ENCODE results near the gene R3HDM4.
"Not testable (repeated sequence)": the region's sequence is repeated elsewhere in the genome, so short reads cannot be mapped to it uniquely, and the experiment has no call there.

Gene R3HDM4

DNA sequence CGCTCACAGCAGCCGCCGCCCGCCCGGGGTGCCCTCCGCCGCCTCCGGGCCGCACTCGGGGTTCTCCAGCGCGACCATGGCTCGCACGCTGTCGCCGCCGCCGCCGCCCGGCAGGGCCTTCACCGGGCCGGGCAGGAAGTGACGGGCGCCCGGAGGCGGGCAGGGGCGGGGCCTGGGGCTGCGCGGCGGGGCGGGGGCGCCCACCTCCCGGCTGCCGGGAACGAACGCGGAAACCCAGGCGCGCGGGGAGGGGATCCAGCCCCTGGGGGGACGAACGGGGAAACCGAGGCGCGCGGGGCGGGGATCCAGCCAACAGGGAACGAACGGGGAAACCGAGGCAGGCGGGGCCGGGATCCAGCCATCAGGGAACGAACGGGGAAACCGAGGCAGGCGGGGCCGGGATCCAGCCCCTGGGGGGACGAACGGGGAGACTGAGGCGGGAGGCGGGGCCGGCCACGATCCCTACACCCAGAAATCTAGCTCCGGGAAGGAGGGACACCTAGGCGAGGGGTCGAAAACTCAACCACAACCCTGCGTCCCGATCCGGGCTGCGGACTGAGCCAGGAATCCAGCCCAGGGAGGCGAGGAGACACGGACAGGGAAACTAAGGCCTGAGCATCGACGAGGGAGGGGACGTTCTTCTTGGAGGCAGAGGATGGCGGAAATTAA lies at the start of gene R3HDM4:
TSS of gene R3HDM4 (minus strand) at position 140 of the 669 bp plus-strand sequence. CDS start at position 78, 62 bp downstream.
- DNase-seq (ENCODE audit: low read depth): peak; percentile 68

DNA sequence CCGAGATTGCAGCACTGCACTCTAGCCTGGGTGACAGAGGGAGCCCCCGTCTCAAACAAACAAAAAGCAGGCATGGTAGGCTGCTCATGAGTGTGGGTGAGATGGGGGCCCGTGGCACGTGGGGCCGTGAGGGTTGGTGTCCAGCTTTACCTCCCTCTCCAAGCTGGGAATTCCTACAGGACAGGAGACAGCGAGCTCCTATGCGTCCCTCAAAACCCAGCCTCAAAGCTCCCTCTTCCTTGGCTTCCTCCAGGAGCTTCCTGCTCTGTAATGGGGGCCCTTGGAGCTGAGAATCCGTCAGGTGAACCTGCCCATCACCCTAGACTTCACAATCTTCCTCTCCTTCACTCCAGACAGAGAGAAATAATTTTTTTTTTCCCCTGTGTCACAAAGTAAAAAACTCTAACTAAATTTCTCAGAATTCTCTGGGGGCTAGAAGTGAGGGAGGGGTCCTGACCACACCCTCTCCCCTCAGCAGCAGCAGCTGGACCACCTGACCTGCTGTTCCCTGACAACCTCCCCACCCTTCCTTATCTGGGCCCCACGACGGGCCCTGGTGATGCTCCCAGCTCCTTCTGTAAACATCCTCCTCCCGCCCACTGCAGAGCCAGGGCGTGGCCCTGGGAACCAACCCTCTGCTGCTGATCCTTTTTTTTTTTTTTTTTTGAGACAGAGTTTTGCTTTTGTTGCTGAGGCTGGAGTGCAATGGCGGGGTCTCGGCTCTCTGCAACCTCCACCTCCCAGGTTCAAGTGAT lies 49.0 kb upstream of the R3HDM4 start:
- DNase-seq (ENCODE audit: low read depth): no peak

DNA sequence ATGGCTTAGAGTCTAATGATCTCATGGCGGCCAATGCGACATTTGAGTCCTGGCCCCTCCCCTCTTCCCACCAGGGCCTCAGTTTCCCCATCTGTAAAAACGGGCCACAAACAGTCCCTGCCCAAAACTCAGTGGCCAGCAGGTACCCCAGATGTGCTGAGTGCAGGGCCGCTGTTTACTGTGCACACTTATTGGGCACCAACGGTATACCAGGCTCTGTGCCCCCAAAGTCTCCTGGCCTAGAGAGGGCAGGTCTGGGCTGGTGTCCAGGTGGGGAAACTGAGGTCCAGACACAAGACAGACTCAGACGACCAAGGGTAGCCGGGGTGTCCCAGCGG lies 47.6 kb upstream of the R3HDM4 start:
- no peak for DNase-seq (ENCODE audit: low read depth)

DNA sequence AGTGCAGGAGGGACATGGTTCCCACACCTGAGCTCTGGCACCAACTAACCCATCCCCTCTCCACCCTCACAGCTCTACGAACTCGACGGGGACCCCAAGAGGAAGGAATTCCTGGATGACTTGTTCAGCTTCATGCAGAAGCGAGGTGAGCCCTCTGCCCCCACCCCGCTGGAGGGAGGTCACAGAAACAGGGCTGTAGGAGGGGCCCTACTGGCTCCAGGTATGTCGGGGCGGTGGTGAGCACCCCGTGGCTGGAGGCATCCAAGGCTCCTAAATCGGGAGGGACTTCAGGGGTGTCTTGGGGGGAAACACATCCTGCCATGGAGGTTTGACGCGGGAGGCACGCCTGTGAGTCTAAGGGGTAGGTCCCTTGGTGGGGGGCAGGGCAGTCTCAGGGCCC lies 47.0 kb upstream of the R3HDM4 start:
- DNase-seq (ENCODE audit: low read depth): no peak

DNA sequence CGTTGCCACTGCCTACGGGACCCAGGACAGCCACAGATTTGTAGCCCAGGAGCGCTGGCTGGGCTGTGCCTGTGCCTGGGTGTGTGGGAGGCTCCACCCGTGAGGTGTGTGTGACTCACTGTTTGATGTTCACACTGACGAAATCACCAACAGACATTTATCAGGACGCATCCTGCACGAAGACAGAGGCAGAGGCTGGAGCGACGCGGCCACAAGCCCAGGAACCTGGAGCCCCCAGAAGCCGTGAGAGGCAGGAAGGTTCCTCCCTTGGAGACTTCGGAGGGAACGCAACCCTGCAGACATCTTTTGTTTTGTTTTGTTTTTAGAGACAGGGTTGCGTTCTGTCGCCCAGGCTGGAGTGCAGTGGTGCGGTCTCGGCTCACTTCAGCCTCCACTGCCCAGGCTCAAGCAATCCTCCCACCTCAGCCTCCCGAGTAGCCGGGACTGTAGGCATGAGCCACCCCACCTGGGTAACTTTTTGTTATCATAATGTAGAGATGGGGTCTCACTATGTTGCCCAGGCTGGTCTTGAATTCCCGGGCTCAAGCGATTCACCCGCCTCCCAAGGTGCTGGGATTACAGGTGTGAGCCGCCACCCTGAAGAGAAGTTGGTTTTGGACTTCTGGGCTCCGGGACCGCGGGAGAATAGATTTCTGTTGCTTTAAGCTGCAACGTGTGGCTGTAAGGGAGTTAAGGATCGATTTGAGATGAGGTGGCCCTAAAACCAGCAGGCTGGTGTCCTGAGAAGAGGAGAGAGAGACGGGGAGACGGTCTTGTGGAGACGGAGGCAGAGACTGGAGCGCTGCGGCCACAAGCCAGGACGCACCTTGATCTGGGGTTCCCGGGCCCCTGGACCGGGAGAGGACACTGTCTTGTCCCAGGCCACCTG lies 46.2 kb upstream of the R3HDM4 start:
- DNase-seq (ENCODE audit: low read depth): no peak

DNA sequence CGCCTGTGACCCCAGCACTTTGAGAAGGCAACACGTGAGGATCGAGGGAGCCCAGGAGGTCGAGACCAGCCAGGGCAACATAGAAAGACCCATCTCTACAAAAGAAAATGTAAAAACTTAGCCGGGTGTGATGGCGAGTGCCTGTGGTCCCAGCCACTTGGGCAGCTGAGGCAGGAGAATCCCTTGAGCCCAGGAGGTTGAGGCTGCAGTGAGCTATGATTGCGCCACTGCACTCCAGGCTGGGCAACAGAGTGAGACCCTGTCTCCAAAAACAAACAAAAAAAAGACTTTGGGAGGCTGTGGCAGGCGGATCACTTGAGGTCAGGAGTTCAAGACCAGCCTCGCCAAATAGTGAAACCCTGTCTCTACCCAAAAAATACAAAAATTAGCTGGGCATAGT lies 44.6 kb upstream of the R3HDM4 start:
- not testable (repeated sequence) for DNase-seq (ENCODE audit: low read depth)

DNA sequence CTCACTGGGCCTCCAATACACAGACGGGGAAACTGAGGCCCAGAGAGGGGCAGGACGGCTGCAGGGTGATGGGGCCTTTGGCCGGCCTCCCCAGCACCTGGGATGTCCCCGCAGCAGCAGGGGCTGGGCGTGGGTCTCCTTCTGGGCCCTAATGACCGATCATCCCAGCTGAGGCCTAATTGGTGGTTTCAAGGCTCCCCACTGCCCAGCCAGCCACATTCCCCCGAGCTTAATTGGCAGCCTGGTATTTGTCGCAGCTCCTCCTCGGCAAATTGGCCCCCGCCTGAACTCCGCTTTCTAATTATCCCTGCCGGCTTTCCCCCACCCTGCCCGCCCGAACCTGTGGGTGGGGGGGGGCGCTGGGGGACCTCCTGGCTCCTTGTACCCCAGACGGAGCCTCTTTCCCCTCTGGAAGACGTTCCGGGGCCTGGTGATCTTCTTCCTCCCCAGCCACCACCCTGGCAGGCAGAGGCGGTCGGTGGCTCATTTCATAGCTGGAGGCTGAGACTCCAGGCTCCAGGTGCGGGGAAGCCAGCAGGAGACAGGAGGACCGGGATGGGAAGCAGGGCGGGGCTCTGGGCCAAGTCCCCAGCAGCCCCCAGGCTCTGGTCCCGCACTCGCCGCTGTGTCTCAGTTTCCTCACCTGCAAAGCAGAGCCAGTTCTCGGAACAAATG lies 43.9 kb upstream of the R3HDM4 start:
- no peak for DNase-seq (ENCODE audit: low read depth)

DNA sequence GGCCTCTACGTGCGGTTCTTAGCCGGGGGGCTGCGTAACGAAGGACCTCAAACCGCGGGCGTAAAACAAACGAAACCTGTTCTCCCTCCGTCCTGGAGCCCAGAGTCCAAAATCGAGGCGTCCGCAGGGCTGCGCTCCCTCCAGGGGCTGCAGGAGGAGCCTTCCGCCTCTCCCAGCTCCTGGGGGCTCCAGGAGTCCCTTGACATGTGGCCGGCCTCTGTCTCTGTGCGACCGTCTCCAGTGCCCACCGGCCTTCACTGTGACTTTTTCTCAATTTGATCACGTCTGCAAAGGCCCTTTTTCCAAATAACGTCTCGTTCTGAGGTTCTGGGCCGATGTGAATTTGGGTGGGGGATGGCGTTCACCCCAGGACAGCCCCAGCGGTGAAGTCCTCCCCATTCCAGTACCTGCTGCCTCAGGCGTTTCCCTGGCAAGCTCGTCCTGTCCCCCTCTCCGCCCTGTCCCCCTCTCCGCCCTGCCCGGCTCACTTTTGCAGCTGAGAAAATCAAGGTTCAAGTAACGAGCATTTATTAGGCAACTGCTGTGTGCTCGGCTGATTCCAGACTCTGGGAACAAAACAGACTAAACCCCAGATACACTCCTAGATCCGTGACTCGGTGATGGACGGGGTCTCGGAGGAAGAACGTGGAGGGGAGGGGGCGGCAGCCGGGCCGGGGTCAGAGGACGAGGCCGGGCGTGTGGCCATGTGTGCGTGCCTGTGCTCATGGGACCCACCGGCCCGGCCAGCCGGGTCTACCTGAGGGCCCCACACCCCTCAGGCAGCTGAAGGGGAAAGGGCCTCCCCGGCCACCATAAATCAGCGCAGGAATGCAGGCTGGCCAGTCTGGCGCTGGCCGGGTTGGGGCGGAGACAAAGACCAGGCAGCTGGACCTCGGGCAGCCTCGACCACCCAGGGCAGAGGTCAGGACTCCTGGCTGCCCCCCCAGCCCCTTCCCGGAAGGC lies 43.1 kb upstream of the R3HDM4 start:
- no peak for DNase-seq (ENCODE audit: low read depth)

DNA sequence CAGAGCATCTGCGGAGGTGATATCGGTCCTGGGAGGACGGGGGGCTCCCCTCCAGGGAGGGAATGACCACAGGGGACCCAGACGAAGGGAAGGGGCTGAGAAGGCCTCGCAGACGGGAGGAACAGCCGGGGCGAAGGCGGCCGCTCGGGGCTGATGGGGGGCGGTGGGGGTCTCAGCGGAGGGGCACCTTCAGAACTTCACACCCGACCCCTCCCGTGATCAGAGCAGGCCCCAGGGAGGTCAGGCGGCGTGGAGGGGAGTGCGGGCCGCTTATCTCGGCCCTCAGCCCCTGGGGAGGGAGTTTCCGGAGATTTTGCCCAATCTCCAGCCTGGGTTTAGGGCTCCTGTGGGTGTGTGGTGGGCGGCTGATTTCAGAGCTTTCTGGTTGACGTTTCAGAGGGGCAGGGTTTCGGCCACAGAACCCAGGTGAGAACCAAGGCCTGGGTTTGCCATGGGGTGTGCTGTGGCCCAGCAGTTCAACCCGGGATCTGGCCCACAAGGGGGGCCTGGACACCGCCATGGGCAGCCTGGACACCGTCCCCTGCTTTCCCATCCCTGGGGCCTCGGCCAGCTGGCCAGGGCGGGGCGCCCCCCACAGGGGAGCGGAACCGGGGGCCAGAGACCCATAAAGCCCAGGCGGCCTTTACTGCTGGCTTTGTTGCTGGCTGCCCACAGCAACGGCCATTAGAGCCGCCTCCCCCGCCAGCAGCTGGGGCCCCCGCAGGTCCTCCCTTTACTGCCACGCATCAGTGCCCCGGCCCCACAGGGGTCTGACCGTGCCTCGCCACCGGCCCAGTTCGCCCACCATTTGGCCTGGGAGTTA lies 41.9 kb upstream of the R3HDM4 start:
- no peak for DNase-seq (ENCODE audit: low read depth)

DNA sequence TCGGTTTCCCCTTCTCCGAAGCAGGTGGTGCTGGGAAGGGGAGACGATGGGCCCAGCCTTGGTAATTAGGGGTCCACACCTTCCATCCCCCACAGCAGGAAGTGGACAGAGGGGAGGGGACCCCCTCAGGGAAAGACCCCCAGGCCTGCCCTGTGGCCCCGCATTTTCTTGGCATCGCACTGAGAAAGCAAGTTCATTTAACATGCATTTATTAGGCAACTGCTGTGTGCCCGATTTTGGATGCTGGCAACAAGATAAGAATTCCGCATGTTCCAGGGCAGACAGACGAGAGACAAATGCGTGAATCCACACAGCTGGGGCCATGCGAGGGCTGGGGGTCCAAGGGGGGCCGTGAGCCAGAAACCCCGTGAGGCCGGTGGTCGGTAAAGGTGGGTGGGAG lies 41.3 kb upstream of the R3HDM4 start:
- DNase-seq (ENCODE audit: low read depth): no peak

DNA sequence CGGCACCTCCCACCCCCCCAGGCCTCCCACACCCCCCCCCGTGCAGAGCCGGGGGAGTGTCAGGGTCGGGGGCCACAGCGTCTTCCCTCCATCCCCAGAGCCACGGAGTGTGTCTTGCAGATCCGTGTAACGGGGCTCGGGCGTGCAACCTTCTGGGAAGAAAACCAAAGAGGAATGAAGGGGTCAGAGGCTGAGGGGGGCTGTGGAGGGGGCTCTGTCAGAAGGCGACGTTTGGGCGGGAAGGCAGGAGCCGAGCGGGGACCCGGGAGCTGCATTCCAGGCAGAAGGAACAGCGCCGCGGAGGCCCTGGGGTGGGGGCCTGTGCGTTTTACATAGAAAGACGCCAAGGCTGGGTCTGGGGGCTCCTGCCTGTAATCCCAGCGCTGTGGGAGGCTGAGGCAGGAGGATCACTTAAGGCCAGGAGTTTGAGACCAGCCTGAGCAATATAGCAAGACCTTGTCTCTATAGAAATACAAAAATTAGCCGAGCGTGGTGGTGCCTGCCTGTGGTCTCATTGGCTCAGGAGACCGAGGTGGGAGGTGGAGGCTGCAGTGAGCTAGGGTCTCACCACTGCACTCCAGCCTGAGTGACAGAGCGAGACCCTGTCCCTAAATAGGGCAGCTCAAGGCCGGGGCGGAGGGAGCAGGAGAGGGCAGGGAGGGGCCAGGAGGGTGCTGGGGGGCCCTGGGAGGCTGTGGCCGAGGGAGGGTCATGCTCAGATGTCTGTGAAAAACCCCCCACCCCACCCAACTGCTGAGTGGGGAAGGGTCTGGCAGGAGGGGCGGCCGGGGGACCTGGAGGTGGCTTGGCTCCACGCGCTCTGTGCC lies 40.6 kb upstream of the R3HDM4 start:
- no peak for DNase-seq (ENCODE audit: low read depth)

DNA sequence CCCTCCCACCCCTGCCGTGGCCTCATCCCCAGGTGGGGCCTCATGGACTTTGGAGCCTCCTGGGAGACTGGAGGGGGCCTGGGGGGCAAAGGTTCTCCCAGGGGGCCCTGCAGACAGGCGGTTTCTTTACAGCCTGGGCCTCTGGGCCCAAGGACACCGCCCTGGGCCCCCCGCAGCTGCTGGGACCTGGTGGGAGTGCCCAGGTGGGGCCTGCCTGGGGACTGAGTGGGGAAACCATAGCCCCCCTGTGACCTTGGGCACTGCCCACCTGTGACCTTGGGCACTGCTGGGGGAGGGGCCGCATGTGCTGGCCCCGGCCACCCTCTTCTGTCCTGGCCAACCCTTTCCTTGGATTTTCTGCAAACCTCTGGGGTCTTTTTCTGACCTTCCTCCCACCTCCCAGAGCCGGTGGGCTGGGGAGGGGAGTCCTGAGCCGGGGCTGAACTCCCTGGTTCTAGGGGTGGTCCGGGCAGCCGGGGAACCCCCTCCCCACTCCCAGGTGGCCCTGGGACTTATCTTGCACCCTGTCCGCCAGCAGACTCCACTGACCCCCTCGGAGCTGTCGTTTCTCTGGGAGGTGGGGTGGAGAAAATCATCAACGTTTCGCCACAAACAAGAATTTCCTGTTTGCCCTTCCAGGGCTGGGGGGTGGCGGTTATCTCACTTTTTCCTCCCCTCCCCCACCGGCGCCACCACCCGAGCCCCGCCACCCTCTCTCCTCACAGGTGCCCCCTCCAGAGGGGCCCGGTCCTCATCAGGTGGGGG lies 39.8 kb upstream of the R3HDM4 start:
- no peak for DNase-seq (ENCODE audit: low read depth)

DNA sequence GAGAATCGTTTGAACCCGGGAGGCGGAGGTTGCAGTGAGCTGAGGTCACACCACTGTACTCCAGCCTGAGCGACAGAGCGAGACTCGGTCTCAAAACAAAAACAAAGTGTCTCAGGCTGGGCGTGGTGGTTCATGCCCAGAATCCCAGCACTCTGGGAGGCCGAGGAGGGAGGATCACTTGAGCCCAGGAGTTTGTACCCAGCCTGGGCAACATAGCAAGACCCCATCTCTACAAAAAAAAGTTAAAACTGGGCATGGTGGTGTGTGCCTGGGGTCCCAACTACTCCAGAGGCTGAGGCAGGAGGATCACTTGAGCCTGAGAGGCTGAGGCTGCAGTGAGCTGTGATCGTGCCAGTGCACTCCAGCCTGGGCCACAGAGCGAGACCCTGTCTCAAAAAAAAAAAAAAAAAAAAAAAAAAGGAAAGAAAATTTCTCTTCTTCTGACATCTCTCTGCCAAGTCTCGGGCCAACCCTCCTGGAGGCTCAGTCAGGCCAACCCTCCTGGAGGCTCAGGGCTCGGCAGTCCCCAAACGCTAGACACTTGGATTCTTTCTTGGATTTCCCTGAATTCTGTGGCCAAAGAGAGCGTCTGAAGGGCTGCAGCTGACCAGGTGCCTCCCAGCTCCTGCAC lies 39.1 kb upstream of the R3HDM4 start:
- DNase-seq (ENCODE audit: low read depth): no peak

DNA sequence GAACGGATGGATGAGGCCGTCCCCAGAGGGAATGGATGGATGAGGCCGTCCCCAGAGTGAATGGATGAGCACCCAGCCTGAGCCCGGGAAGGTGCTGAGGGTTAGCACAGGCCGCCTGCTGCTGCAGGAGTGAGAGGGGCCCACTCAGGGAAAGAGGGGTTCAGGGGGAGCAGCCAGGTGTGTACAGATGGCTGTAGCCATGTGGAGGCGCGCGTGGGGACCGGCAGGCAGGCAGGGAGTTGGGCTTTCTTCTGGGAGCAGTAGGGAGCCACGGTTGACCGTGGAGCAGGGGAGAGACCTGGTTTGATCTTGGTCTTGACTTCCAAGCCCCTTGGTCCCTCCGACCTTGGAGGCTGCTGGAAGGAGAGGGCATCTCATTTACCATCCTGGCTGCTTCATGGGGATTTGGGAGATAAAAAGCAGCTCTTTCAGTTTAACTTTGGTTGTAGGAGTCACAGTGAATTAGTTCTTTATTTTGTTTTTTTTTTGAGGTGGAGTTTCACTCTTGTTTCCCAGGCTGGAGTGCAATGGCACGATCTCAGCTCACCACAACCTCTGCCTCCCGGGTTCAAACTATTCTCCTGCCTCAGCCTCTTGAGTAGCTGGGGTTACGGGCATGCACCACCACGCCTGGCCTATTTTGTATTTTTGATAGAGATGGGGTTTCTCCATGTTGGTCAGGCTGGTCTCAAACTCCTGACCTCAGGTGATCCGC lies 37.5 kb upstream of the R3HDM4 start:
- no peak for DNase-seq (ENCODE audit: low read depth)

DNA sequence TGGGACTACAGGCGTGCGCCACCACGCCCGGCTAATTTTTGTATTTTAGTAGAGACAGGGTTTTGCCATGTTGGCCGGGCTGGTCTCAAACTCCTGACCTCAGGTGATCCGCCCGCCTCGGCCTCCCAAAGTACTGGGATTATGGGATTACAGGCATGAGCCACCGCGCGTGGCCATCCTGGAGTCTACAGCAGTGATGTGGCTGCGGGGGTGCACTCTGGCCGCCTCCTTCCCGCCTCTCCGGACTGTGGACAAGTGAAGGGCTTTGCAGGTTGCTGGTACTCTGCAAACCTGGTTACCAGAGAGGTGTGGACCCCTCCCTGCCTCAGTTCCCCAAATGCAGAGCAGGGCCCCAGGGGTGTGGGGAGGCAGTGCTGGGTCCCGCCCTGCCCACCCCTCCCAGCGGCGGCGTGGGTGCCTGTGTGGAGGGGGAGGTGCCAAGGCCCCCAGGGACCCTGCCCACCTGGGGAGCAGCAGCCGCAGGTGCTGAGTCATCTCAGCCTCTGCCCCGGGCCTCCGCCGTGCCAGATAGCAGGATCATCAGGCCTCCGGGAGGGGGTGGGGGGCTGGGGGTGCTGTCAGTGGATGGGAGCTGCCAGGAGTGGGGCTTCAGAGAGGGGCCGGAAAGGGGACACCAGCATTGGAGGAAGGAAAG lies 36.0 kb upstream of the R3HDM4 start:
- DNase-seq (ENCODE audit: low read depth): no peak

DNA sequence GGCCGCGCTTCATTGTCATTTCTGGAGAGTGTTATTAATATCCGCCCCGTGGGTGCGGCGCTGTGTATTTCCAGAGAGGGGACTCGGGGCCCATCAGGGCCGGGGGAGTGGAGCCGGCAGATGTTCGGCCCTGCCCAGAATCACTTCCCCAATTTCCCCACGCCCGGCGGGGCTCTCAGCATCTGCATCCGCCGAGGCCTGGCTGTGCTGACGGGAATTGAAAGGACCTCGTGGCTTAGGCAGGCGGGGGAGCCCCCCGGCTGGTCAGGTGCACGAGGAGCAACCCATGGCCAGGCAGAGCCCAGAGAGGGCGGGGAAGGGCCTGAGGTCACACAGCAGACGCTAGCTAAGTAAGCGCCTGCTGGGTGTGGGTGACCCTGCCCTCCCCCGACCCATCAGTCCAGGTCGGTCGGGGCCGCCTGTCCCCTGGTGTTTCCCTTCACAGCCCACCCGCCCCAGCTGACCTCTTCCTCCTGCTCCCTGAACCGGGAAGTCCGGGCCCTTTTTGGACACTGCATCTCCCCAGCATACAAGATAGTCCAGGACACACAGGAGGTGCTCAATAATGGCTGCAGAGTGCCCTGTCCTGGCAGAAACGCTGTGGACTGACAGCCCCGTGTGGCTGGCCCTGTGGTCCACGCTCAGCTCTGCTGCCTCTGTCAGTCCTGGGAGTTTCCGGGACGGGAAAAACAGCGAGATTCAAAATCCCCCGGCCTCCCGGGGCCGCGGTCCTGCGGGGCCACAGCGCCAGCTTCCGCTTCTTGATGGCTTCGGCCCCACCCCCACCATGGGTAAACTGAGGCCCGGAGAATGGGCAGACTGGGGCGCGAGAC lies 34.9 kb upstream of the R3HDM4 start:
- no peak for DNase-seq (ENCODE audit: low read depth)

All from stimulated activated CD8-positive, alpha-beta memory T cell treated with anti-CD3 and anti-CD28 coated beads, Interleukin-12 subunit alpha, Interleukin-12 subunit beta, amount 100 ng/mL, for 1 hour (primary cell).